Measurements from ENCODE around the gene TULP4.
"Not testable (repeated sequence)": the region's sequence is repeated elsewhere in the genome, so short reads cannot be mapped to it uniquely, and the experiment has no call there.

TULP4 gene

GRCh38 chr6:158437571-158437970 is 125.3 kb downstream of the TULP4 start:
- no peak for DNase-seq

- no peak for DNase-seq
Measured at GRCh38 chr6:158438226-158438625, 126.0 kb downstream of the TULP4 start.

GRCh38 chr6:158439255-158439654 is 127.0 kb downstream of the TULP4 start:
- DNase-seq = no peak

- DNase-seq = no peak
Measured at GRCh38 chr6:158441716-158442215, 129.5 kb downstream of the TULP4 start.

GRCh38 chr6:158442306-158442705 is 130.0 kb downstream of the TULP4 start:
- DNase-seq = no peak

- no peak for DNase-seq
Measured at GRCh38 chr6:158445426-158446085, 133.3 kb downstream of the TULP4 start.

- DNase-seq = no peak
Measured at GRCh38 chr6:158448856-158449255, 136.6 kb downstream of the TULP4 start.

- DNase-seq = no peak
Measured at GRCh38 chr6:158452191-158452590, 139.9 kb downstream of the TULP4 start.

GRCh38 chr6:158457131-158457530 is 144.9 kb downstream of the TULP4 start:
- DNase-seq = no peak

- no peak for DNase-seq
Measured at GRCh38 chr6:158457616-158458278, 145.5 kb downstream of the TULP4 start.

GRCh38 chr6:158459726-158460125 is 147.5 kb downstream of the TULP4 start:
- DNase-seq = no peak

- DNase-seq = no peak
Measured at GRCh38 chr6:158460602-158461169, 148.4 kb downstream of the TULP4 start.

GRCh38 chr6:158461954-158462353 is 149.7 kb downstream of the TULP4 start:
- DNase-seq = no peak

GRCh38 chr6:158464483-158464882 is 152.2 kb downstream of the TULP4 start:
- no peak for DNase-seq

- DNase-seq = no peak
Measured at GRCh38 chr6:158465257-158465656, 153.0 kb downstream of the TULP4 start.

- no peak for DNase-seq
Measured at GRCh38 chr6:158465747-158466146, 153.5 kb downstream of the TULP4 start.

GRCh38 chr6:158467923-158468322 is 155.7 kb downstream of the TULP4 start:
- DNase-seq = no peak

GRCh38 chr6:158468666-158469065 is 156.4 kb downstream of the TULP4 start:
- no peak for DNase-seq

- DNase-seq = not testable (repeated sequence)
Measured at GRCh38 chr6:158470023-158470422, 157.8 kb downstream of the TULP4 start.

GRCh38 chr6:158471339-158471738 is 159.1 kb downstream of the TULP4 start:
- DNase-seq = no peak

GRCh38 chr6:158472447-158472846 is 160.2 kb downstream of the TULP4 start:
- DNase-seq = no peak

GRCh38 chr6:158474961-158475343 is 162.7 kb downstream of the TULP4 start:
- no peak for DNase-seq

- no peak for DNase-seq
Measured at GRCh38 chr6:158475344-158476302, 163.4 kb downstream of the TULP4 start.

Measured in 8988T (cell line).